Thyroid gland (tissue), 4 donors: ENCODE data around the gene CLDN22.

Experiments
- CTCF ChIP-seq, 6 experiments: fragments of 200-600 bp in 3 of 6; fragments of 450-650 bp in 3 of 6; sonication (generic) in 3 of 6; IDR thresholded peaks; one replicate each; pipeline ENCODE4 v1.5.1; 2016 to 2019; ENCODE audit warnings: antibody characterized with exemption in 6 of 6, mild to moderate bottlenecking in 2 of 6, inconsistent platforms in 1 of 6, moderate library complexity in 1 of 6
- POLR2A ChIP-seq, 2 donors: fragments of 450-650 bp; IDR thresholded peaks; one replicate each; pipeline ENCODE4 v1.6.1; 2017; ENCODE audit warnings: antibody characterized with exemption in 2 of 2, mild to moderate bottlenecking in 2 of 2, moderate library complexity in 1 of 2

- TF ChIP-seq CTCF (IDR thresholded peaks at IDR 0.05), result no peak
- TF ChIP-seq POLR2A (IDR thresholded peaks at IDR 0.05), result no peak
Observed at GRCh38 chr4:183362916-183363542, 43.0 kb upstream of the CLDN22 start.
